GM18873 (cell line): ENCODE measurements around the gene STXBP6.
"Not testable (repeated sequence)": the region's sequence is repeated elsewhere in the genome, so short reads cannot be mapped to it uniquely, and the experiment has no call there.

Experiments
- ATAC-seq: cut with Tn5 transposase; IDR thresholded peaks from one replicate; pipeline ENCODE4 v1.9.1; 2021; ENCODE audit warnings: mild to moderate bottlenecking, moderate library complexity, moderate number of reproducible peaks; ENCODE audit not compliant: unreplicated experiment, low FRiP score

STXBP6 gene

DNA sequence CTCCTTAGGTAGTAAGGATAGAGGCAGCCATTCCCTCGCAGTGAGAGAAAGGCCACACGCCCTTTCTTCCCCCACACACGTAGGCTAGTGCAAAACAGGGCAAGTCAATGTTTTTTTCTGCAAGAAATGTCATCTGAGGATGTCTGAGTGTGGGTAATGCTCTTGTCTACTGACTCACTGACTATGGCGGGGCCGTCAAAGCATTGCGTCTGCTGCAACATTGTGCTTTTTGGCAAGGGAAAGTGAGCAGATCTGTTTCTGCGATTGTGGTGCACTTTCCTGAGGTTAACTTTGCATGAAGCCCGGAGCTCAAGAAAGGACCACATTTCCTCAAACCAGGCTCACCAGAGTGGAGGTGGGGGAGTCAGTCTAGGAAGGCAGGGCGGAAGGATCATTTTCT, 234.4 kb downstream of the STXBP6 start:
- ATAC-seq, result no peak

DNA sequence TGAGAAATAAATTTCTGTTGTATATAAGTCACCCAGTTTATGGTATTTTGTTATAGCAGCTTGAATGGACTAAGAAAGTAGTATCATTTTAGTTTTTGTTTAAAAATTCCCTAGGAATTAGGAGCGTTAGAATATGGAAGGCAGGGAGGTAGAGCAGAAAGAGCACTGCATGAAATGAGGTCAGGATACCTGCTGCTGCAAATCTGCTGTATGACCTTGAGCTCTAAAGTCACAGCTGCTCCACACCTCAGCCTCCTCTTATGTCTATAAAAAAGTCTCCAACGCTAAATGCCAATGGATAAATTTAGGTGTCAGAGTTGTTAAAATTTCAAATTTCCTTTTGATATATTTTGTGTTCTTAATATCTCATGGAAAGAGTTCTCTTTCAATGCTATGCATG, 235.0 kb downstream of the STXBP6 start:
- no peak for ATAC-seq

DNA sequence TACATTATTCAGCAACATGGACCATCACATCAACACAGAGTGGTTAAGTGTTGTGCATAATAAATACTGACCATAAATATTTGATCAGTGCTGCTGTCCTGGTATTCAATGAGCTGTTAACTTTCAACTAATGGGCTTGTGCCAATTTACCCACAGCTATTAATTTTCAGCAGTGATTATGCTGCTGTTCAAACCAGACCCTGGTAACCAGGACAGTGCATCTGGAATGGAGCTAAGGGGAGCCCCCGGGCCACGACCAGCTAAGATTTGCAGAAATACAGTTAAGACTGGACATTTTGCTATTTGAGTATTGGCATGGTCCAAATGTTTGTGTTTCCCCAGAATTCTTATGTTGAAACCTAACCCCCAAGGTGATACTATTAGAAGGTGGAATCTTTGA, 235.6 kb downstream of the STXBP6 start:
- no peak for ATAC-seq

DNA sequence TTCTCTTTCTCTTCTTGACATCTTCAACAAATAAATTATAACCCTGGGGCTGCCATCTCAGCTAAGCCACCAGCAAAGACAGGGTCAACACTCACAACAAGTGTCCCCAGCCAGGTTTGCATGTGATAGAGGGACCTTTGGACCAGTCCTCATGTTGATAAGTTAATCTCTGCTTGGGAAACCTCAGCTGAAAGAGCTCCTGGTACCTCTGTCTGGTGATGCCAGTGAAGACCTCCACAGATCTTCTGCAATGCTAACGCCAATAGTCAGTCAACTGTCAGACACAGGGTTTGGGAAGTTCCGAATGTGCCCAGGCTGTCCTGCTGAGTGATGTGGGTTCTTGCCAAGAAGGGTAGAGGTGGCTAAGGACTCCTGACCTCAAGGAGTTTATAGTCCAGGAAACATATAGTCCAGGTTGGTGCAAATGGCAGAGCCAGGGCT, 236.1 kb downstream of the STXBP6 start:
- ATAC-seq, result no peak

- no peak for ATAC-seq
These were observed 236.7 kb downstream of the STXBP6 start for GRCh38 chr14:24813089-24813815.

DNA sequence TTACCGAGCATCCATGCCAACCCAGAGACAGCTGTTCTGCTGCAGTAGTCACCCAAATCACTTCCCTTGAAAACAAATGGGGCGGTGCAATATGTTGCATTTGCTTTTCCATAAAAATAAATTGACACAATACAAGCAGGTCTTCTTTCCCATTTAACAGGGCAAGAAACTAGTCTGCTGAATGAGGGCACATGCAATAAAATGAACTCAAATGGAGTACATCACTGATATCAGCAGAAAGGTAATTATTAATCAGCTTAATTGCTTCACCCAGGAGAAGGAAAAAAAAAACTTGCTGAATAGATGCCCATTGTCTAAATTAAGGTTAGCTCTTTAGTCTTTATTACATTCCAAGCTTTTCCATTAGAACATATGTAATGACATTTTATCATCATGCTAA, 240.8 kb downstream of the STXBP6 start:
- ATAC-seq, result no peak

- ATAC-seq, result no peak
These were observed 241.5 kb downstream of the STXBP6 start for GRCh38 chr14:24808412-24808811.

DNA sequence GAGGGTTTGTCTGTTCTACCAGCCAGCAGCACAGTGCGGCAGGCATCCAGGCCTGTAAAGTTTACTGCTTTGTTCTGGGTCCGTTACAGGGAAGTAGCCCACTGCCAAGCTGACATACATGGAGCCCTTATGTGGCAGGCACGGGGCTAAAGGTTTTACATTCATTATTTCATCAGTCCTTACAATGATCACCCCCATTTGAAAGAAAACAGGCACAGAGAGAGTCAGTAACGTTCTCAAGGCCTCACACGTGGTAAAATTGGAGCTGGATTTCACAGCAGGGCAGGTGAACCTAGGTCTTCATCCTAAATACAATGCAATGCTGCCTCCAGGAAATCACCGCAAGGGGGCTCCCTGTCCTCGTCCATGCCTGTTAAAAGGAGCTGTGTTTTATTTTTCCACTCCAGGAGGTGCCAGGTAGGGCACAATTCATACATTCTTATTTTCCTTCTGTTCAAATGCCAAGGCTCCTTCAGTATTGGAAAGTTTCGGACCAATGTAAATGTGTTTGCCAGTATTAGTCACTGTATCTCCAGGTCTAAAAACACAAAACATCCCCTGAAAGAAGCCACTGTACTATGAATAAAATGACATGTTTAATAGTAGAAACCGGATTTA, 243.8 kb downstream of the STXBP6 start:
- no peak for ATAC-seq

- ATAC-seq, result no peak
These were observed 245.3 kb downstream of the STXBP6 start for GRCh38 chr14:24804552-24805212.

DNA sequence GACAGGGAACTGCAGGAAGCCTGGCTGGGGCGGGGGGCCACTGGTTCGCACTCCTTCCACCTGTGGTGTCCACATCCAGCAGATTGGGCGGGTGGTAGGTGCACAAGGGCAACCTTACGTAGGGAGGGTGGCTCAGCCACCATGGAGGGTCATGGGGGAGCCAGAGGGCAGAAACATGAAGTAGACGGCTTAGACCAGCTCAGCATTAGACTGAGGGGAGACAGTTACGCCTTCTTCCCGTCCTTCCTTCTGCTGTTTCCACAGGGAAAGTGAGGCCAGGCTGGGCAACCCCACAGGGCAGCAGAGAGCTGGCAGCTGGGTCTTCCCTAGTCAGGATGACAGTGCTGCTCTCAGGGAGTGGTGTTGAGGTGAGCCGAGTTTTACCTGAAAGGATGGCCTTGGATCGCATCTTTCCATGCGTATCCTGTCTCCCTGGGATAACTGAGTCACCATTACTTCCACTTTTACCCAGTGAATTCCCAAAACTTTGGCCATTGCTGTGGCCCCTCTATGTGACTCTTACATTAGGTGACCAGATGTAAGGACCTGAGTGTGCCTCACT, 245.9 kb downstream of the STXBP6 start:
- ATAC-seq, result no peak

DNA sequence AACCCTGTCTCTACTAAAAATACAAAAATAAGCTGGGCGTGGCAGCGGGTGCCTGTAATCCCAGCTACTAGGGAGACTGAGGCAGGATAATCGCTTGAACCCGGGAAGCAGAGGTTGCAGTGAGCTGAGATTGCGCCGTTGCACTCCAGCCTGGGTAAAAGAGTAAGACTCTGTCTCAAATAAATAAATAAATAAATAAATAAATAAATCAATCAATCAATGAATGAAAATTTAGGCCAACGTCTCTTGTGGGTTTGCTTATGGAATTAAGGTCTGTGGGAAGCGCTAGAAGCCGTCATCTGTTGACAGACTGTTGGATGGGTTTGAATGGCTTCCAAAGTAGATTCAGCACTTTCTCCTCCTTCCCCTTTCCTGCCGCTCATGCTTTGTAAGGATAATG, 246.5 kb downstream of the STXBP6 start:
- not testable (repeated sequence) for ATAC-seq

DNA sequence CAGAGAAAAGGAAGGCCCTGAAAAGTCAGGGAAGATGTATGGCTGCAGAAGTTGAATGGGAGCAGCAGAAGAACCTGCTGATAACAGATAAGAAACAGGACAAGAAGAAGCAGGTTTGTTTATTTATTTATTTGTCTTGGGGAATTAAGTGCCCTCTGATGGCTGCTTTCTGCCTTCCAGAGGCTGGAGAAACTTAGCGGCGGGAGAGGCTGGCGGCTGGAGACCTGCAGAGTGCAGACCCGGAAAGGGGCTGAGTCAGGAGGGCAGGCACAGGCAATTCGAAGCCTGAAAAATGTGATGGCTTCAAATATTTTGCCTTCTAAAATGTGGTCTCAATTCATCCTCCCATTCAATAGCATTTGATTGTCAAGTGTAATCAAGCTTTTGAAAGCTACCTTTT, 247.7 kb downstream of the STXBP6 start:
- ATAC-seq, result no peak

DNA sequence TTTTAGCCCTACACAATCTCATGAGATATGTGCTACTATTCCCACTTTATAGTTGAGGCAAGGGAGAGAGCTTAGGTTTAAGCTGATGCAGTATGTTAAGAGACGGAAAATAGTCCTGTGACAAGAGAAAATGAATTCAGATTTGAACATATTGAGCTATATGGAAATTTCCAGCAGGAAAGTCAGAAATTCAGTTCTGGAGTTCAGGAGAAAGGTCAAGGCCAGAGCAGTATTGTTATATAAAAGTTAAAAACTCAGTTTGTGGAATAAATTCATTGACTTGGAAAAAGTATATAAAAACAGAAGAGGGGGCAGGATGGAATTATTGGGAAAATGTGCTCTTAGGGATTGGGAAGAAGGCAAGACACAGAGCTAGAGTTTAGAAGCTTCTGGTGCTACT, 248.9 kb downstream of the STXBP6 start:
- ATAC-seq, result no peak

GRCh38 chr14:24798911-24799462, 251.0 kb downstream of the STXBP6 start:
- no peak for ATAC-seq

GRCh38 chr14:24795406-24795805, 254.5 kb downstream of the STXBP6 start:
- ATAC-seq, result no peak

DNA sequence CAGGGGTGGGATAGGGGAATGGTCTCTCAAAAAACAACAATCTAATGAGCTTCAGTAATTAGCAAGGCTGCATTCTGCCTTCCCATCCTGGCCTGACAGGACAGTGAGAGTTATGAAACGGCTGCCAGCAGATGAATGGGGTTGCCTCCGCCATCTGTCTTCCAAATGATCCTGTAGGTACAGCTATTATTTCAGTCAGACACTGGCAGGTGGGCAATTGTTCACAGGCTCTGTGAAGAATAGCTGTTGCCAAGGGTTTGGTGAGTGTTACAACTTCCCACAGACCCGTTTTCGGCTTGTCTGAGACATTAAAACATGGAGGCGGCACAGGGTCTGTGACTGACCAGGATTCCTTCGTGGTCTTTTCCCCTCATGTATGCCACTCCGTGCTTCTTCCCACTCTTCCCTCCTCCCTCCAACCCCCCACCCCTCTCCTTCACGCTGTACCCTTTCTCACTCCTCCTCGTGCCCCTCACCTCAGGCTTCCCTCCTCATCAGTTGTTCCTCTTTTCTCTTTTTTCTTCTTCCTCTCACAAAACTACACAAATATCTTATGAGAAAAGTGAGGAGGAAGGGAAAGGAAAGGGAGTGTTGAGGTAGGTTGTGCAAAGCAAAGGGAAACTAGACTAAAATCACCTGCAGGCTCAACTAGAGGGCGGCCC, 255.2 kb downstream of the STXBP6 start:
- ATAC-seq, result no peak

GRCh38 chr14:24790196-24790595, 259.8 kb downstream of the STXBP6 start:
- ATAC-seq, result no peak

DNA sequence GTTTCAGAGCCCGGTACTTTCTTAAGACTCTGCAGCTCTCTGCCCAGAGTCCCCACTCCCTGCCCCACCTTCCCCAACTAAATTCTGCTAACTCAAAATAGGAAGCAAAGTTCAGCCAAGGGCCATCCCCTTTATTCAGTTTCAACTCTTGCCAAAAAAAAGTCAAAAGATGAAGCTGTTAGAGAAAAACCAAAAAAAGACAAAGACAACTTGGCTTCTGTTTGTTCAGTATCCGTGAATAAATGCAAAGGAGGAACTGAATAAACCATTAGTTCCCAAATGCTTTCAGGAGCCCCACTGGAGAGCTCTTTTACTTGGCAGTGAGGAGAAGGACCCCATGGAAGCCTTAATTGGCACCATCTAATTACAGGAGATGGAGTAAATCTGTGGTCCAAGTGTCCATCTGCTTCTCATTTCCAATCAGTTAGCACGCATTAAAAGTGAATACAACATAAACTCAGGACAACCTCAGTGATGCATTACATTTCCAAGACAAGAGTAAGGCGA, 260.5 kb downstream of the STXBP6 start:
- ATAC-seq, result no peak

DNA sequence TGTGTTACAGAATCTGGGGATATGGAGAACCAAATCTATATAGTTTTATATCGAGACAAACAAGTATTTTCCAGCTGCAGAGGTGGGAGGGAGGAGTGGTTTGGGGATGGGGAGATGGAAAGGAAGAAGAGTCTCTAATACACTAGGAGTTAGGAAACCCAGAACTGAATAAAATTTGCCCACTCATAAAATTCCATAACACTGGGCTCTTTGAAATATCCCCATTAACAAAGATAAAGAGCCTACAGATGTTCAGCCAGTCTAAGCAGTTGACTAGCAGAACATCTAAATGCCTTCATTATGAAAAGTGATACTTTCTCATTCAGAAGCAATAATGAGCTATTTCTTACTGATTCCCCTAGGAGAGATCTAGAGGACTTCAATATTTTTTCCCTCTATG, 264.2 kb downstream of the STXBP6 start:
- ATAC-seq, result no peak

GRCh38 chr14:24784981-24785380, 265.0 kb downstream of the STXBP6 start:
- ATAC-seq, result no peak
